Stimulated activated naive CD8-positive, alpha-beta T cell treated with anti-CD3 and anti-CD28 coated beads, Interleukin-15, Interleukin-2, amounts not matched to agents 100 U/mL and 50 U/mL, for 24 hours (primary cell): ENCODE measurements around the gene MUC4.
A peak's percentile ranks its signal among the peaks of the same experiment; 100 is the strongest.
"Not testable (repeated sequence)": the region's sequence is repeated elsewhere in the genome, so short reads cannot be mapped to it uniquely, and the experiment has no call there.

Experiments used
- ATAC-seq: fragments of 150-1000 bp; cut with Tn5 transposase; one replicate; pipeline ENCODE4 v1.10.0; 2021
- DNase-seq: peaks from one replicate; pipeline ENCODE4 v3.0.0; 2021

Gene MUC4

DNA sequence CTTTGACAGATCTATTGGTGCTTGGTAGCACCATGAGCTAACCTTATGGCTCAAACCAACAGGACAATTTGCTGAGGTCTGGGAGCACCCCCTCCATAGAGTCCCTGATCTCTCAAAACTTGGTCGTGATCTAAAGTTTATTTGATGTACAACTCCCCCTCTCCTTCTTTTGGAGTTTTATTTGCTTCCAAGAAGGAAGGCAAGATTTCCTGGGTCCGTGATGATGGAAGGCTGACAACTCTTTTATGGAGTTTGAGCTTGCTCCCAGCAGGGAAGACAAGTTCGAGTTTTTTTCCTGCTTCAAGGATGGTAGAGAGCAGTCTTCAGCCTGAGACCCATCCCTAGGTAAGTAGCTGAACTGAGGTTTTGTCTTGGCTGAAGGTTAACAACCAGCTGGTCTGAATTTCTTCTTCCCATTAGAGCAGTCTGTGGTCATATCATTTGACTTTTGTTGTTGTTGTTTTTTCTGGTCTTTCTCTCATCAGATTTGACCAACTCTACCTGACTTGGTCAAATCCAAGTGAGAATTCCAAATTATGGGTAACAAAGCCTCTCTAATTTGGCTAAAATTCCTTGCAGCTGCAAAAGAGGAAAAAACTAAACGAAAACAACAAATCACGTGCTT lies 93.8 kb downstream of the MUC4 start:
- no peak for ATAC-seq

DNA sequence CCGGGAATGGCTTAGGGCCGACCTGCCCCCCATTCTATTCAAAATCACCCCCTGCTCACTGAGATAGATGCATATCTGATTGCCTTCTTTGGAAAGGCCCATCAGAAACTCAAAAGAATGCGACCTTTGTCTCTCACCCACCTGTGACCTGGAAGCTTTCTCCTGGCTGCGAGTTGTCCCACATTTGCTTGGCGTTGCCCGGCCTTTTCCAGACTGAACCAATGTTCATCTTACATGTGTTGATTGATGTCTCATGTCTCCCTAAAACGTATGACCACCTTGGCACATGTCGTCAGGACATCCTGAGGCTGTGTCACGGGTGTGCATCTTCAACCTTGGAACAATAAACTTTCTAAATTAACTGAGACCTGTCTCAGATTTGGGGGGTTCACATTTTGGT lies 94.3 kb downstream of the MUC4 start:
- no peak for DNase-seq
- no peak for ATAC-seq

More for the DNA sequence above, 93.8 kb downstream of the MUC4 start:
- no peak for DNase-seq

DNA sequence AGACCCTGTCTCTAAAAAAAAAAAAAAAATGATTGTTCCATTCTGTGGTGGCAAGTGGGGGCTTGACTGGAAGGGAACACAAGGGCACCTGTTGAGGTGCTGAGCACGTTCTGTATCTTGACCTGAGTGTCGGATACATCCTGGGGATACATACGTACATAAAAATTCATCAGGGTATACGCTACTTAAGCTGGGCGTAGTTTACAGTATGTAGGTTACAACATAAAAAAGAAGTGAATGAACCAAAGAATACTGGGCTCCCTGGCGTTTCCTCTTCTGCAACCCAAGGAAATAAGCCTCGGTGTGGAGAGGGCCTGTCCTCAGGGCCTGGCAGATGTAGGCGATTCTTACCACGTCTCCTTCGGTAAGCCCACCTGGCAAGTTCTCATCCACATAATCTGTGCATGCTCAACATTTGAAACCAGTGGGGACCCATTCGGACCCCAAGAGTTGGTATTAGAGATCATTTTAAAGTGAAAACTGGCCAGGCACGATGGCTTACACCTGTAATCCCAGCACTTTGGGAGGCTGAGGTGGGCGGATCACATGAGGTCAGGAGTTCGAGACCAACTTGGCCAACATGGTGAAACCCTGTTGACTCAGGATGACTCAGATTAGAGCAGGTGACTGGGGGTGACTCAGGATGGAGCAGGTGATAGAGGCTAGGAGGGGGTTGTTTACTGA lies 96.0 kb downstream of the MUC4 start:
- ATAC-seq = peak; percentile 70

DNA sequence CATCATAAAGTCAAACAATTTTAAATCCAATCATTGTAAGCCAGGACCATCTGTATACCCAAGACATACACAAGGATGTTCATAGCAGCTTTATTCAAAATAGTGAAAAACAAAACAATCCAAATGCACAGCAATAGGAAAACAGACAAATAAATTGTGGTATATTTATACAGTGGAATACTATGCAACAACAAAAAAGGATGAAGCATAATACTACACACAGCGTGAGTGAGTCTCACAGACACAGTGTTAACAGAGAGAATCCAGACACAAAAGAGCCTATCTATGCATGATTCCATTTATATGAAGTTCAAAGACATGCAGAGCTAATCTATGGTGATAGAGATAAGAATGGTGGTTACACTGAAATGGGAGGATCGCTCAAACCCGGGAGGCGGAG lies 96.6 kb downstream of the MUC4 start:
- ATAC-seq (no peak), DNase-seq (no peak)

More for the DNA sequence above, 96.0 kb downstream of the MUC4 start:
- DNase-seq = peak; percentile 34

GRCh38 chr3:195714380-195715011 lies 97.2 kb downstream of the MUC4 start:
- DNase-seq (no peak), ATAC-seq (no peak)

DNA sequence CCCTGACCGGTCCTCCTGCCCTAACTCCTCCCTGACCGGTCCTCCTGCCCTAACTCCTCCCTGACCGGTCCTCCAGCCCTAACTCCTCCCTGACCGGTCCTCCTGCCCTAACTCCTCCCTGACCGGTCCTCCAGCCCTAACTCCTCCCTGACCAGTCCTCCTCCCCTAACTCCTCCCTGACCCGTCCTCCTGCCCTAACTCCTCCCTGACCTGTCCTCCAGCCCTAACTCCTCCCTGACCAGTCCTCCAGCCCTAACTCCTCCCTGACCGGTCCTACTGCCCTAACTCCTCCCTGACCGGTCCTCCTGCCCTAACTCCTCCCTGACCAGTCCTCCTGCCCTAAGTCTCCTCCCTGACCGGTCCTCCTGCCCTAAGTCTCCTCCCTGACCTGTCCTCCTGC lies 98.6 kb downstream of the MUC4 start:
- not testable (repeated sequence) for DNase-seq, ATAC-seq

GRCh38 chr3:195712535-195712910 lies 99.2 kb downstream of the MUC4 start:
- not testable (repeated sequence) for ATAC-seq, DNase-seq

DNA sequence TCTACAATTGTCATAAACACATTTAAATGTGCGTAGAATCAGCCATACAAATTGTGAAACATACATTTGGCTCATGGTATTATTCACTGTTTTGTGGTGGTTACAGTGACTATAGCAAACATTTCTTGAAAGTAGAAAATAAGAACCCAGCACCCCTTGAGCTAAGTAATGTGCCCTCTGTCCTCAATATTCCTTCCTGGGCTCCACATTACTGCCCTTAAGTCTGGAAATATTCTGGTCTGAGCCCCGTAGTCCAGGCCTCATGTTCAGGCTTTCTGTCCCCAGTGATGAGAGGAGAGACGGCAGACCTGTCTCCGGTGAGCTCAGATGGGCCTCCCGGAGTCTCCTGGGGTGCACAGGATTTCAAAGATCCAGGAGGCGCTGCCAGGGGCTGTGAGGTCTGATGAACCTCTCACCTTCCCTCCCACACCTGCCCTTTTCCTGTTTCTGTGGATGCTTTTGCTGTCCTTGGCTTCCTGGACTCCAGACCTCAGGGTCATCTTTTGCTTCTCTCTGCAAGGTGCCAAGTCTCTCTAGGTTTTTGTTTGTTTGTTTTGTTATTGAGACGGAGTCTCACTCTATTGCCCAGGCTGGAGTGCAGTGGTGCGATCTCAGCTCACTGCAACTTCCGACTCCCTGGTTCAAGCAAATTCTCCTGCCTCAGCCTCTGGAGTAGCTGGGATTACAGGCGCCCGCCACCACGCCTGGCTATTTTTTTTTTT lies 99.8 kb downstream of the MUC4 start:
- ATAC-seq (peak; percentile 6), DNase-seq (no peak)

DNA sequence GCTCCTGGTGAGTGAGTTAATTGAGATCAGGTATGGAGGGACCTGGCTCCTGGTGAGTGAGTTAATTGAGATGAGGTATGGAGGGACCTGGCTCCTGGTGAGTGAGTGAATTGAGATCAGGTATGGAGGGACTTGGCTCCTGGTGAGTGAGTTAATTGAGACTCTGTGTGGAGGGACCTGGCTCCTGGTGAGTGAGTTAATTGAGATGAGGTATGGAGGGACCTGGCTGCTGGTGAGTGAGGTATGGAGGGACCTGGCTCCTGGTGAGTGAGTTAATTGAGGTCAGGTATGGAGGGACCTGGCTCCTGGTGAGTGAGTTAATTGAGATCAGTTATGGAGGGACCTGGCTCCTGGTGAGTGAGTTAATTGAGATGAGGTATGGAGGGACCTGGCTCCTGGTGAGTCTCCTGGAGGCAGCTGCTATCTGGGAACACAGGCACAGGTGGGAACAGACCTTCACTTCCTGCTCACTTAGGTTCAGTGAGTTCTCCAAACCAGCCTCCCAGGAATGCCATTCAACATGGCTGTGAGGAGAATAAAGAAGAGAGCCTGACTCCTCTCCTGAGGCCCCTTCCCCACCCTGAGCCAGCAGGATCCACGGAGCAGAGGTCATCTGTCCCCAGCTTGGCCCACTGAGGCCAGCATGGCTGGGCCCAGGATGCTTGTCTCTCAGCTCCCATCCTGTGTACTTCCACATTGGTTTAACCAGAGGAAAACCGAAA lies 100.5 kb downstream of the MUC4 start:
- peak; percentile 17 for ATAC-seq
- DNase-seq = not testable (repeated sequence)

DNA sequence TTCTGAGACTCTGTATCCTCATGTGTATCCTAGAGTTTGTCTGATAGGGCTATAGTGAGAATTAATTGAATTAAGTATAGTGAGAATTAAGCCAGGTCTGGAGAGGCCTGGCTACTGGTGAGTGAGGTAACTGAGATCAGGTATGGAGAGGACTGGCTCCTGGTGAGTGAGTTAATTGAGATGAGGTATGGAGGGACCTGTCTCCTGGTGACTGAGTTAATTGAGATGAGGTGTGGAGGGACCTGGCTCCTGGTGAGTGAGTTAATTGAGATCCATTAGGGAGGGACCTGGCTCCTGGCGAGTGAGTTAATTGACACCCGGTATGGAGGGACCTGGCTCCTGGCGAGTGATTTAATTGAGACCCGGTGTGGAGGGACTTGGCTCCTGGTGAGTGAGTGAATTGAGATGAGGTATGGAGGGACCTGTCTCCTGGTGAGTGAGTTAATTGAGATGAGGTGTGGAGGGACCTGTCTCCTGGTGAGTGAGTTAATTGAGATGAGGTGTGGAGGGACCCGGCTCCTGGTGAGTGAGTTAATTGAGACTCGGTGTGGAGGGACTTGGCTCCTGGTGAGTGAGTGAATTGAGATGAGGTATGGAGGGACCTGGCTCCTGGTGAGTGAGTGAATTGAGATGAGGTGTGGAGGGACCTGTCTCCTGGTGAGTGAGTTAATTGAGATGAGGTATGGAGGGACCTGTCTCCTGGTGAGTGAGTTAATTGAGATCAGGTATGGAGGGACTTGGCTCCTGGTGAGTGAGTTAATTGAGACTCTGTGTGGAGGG lies 101.4 kb downstream of the MUC4 start:
- not testable (repeated sequence) for DNase-seq, ATAC-seq

GRCh38 chr3:195709676-195710085 lies 102.0 kb downstream of the MUC4 start:
- ATAC-seq (no peak), DNase-seq (no peak)

- no peak for ATAC-seq
- DNase-seq = no peak
Observed at GRCh38 chr3:195708626-195709481, 102.9 kb downstream of the MUC4 start.

DNA sequence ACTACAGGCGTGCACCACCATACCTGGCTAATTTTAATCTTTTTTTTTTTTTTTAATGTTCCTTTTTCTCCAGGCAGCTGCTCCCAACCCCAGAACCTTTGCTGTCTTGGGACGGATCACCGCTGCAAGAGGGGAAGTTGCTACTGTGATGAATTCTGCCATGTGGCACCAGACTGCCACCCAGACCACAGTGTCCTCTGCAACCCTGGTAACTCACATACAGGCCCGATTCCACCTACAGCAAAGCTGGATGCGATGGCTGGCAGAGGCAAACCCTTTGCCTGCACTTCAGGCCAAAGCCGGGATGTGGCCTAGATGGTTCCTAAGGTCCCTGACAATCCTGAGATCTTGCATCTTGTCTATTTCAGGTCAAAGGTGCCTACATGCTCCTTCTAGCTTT lies 103.7 kb downstream of the MUC4 start:
- DNase-seq (no peak), ATAC-seq (no peak)

DNA sequence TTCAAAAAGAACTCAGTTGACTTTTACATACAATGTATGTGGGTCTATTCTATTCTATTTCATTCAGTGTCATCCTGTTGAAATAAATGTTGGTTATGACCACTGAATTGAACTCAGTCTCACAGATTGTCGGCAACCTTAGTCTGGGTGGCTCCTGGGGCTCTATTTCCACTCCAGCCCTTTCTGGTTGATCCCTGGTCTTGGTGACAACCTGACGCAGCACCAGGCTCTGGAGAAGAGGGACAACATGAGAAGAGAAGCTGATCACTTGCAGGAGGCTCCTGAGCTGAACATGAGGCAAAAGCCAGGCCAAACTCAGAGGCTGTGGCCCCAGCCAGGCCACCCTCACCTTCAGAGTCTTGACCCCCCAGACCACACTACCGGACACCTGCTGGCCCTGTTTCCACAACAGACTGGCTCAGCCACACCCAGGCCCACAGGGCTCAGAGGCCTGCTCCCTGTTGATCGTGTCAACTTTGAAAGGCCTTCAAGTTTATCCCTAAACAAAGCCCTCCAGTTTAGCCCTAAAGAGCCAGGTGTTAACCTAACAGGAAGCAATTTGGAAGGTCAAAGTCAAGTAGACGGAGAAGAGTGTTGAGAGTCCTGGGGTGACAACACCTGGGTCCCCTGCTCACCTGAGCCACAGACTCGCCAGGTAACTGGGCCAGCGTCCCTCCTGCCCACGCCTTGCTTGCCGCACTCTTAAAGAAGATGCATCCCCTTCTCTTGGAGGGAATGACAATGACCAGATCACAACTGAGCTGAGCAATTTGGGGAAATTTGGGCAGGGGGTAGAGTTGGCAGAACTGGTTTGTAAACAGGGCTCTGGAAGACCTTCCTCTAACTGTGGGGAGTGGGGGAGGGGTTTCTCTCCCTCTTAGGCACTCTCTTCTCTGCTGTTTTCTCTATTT lies 106.4 kb downstream of the MUC4 start:
- ATAC-seq = no peak

DNA sequence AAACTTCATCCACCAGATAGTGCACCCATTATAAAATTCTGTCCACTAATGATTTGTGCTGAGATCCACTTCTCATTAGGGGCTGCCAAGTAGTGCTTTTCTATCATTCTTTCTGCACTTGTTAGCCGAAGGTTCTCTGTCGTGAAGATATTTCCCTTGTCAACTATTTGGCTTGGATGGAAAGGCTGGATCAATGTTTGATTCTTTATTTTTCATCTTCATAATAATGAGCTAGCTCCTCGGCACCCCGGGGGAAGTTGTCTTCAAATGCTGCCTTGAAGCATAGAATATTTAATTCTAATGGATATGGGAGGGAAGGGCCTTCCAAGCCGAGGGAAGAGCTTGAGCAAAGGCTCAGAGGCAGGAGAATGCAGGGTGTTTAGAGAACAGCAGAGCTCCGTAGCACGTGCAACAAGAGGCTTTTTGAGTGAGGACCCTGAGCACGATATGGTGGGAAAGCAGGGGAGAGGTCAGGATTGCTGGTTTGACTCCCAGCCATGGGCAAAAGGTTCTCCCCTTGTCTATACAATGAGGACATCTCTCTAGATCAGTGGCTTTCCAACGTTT lies 107.2 kb downstream of the MUC4 start:
- ATAC-seq = no peak
- no peak for DNase-seq

More for the DNA sequence above, 106.4 kb downstream of the MUC4 start:
- DNase-seq = no peak

DNA sequence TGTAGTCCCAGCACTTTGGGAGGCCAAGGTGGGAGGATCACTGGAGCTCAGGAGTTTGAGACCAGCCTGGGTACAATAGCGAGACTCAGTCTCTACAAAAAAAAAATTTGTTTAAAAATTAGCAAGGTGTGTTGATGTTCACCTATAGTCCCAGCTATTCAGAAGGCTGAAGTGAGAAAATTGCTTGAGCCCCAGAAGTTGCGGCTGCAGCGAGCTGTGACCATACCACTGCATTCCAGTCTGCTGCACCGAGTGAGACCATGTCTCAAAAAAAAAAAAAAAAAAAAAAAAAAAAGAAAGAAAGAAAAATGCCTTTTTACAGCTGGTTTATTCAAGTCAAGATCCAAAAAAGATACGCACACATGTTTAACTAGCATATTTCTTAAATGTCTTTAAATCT lies 108.0 kb downstream of the MUC4 start:
- no peak for ATAC-seq
- DNase-seq = no peak

DNA sequence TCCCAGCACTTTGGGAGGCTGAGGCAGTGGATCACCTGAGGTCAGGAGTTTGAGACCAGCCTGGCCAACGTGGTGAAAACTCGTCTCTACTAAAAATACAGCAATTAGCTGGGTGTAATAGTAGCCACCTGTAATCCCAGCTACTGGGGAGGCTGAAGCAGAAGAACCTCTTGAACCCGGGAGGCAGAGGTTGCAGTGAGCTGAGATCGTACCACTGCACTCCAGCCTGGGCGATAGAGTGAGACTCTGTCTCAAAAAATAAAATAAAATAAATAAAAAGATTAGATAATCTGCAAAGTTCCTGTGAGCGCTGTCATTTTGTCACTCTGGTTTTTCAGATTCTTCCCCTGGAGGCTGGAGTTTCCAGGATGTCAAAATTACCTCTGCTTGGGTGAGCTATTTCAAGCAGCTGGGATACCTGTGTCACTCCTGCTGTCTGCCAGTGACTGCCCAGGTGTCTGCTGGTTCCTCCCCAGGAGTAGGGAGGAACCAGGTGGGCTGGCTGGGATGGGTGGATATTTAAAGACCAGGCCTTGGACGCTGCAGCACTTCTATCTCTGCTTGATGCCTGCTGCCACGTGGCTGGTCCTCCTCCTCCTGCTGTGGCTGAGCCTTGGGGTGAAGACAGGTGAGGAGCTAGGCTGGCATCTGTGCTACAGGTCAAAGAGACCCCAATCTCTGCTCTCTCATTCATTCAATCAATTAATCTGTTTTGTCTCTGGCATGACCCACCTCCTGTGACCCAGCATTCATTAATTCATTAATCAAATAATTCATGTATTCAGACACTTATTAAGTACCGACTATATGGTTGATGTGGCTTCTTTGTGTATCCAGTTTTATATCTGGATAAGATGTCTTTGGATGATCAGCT lies 110.5 kb downstream of the MUC4 start:
- ATAC-seq = no peak
- no peak for DNase-seq

- ATAC-seq (no peak), DNase-seq (no peak)
Observed at GRCh38 chr3:195700319-195700718, 111.4 kb downstream of the MUC4 start.
